HG02885 (cell line): ENCODE results near the gene BTG3.

Source experiments
- ATAC-seq: cut with Tn5 transposase; IDR thresholded peaks from one replicate; pipeline ENCODE4 v1.9.1; 2021; ENCODE audit warnings: mild to moderate bottlenecking; ENCODE audit not compliant: unreplicated experiment, poor library complexity

BTG3 gene

DNA sequence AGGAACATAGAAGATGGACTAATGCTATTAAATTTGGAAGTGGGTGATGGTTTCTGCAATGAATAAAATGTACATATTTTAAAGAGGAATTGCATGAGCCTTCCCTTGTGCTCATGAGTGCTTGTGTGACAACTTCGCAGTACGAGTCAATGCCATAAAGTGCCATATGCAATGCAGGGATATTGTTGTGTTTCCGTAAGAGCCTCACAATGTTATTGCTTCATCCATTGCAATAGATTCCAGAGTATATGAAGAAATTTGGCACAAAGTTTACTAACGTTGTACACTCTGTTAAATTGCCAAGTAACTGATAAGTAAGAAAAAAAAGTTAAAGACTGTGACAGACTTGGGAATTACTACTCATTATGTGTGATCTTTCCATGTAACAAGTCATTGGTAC lies 22.3 kb downstream of the BTG3 start:
- no peak for ATAC-seq

DNA sequence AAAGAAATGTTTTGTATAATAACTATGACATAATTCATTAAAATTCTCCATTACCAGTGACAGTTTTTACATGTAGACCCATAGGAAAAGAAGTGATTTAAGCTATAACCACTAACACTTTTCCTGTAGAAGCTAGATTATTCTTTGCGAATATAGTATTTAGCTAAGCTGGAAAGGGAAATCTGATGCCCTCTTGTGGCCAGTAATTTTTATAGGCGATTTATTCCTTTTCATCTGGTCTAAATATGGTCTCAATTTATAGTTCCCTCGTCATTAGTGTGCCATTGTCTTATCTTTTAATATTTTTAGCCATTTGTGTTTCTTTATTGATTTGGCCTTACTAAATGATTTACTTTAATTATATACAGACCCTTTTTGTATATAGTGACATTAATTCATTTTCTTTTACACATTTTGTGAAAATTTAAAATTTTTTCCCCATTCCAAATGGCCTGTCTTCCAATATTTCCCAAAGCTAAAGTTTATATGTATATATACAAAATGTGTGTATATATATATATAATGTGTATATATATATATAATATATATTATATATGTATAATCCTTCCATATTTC lies 26.7 kb downstream of the BTG3 start:
- peak; percentile 64 for ATAC-seq

DNA sequence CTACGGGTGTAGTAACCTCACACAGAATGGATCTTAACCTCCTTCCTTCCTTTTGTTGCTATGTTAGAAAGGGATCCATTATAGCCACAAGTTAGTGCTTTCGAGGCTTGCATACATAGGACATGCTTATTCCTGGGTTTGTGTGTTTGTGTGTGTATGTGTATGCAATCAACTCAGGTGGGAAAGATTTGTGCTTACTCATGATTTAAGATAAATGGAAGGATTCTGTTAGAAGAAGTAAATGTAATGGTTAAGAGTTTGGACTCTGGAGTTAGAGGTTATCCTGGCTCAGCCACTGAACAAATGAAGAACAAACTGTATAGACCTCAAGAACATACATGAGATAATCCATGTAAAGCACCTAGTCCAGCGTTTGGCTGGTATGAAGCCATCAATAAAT lies 28.8 kb downstream of the BTG3 start:
- ATAC-seq: no peak

DNA sequence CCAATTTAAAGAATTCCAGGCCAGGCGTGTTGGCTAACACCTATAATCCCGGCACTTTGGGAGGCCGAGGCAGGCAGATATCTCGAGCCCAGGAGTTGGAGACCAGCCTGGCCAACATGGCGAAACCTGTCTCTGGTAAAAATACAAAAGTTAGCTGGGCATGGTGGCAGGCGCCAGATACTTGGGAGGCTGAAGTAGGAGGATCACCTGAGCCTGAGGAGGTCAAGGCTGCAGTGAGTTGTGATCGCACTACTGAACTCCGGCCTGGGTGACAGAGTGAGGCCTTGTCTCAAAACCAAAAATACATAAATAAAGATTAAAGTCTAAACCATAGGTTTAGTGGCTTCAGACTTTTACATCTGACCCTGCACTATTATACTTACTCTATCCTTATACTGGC lies 32.4 kb downstream of the BTG3 start:
- ATAC-seq: no peak

GRCh38 chr21:17578876-17579275 lies 33.8 kb downstream of the BTG3 start:
- ATAC-seq: no peak

DNA sequence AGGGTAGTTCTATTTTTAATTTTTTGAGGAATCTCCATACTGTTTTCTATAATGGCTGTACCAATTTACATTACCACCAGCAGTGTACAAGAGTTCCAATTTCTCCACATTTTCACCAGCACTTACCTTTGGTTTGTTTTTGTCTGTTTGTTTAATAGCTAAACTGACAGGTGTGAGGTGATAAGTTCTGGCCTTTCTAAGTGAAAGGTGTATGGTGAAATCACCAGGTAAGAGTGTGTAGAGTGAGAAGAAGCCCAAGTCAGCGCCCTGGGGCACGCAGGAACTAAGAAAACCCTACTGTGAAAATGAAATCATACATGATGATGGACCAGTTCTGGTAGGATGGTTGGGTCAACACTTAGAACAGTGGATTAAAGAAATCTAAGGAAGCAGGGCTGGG lies 34.5 kb downstream of the BTG3 start:
- no peak for ATAC-seq

DNA sequence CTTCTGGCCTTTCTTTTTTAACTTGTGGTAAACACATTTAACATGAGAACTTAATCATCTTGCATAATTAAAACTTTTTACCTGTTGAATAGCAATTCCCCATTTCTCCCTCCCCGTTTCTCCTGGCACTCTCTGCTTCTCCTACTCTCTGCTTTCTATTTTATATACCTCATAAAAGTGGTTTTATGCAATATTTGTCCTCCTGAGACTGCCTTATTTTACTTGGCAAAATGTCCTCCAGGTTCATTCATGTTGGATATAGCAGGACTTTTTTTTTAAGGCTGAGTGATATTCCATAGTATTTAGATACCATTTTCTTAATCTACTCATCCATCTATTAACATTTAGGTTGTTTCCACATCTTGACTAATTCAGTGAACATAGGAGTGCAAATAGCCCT lies 35.0 kb downstream of the BTG3 start:
- no peak for ATAC-seq

DNA sequence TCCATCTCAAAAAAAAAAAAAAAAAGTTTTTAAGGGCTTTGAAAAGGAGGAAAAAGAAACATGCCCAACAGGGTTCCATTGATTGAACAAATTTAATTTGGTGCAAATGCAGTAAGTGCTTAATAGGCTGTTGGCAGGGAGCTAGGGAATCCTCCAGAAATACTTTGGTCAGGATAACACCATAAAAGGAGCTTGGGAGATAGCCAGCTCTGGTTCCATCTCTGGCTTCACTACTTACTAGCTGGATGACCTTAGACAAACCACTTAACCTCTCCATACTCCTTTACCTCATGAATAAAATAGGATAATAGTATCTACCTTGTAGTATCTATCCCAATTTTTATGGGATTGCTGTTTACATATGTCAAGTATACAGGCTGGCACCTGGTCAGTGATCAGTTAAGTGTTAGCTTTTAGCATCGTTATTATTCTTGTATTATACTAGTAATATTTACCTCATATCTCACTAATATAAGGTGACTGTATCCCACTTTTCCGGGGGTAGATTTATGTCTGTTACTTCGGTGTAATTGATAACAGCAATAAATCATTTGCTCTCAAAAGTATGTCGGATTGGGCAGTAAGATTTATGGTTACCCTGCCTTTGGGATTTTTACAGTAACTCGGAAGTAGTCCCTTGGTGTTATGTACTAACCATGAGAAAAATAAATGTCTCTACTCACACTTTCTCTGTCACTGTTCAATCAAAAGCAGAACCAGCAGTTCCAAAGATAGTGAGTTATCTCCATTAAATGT lies 36.4 kb downstream of the BTG3 start:
- ATAC-seq: no peak

DNA sequence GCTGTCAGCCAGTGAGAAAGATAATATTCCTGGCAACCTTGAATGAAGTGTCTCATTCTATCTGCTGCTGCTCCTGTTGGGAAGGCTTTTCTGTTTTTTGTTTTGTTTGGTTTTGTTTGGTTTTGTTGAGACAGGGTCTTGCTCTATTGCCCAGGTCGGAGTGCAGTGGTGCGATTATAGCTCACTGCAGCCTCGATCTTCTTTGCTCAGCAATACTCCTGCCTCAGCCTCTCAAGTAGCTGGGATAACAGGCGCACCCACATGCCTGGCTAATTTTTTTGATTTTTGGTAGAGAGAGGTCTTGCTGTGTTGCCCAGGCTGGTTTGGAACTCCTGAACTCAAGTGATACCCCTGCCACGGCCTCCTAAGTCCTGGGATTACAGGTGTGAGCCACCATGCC lies 37.6 kb downstream of the BTG3 start:
- no peak for ATAC-seq

DNA sequence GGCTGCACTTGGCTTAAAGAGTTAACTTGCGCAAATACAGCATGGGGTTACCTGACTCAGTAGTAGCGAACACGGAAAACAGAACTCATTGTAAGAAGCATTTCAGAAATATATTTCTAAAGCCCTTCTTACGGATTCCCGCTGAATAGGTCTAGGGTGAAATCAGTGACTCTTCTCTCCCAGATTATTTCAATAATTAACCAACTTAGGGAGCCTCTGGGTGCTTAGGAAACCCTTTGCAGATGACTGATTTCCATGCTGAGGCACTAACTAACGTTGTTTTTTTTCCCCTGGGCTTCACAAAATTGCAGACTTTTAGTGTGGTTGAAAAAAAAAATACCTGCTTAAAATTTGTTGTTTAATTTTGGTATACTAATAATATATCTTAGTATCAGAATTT lies 40.3 kb downstream of the BTG3 start:
- no peak for ATAC-seq

DNA sequence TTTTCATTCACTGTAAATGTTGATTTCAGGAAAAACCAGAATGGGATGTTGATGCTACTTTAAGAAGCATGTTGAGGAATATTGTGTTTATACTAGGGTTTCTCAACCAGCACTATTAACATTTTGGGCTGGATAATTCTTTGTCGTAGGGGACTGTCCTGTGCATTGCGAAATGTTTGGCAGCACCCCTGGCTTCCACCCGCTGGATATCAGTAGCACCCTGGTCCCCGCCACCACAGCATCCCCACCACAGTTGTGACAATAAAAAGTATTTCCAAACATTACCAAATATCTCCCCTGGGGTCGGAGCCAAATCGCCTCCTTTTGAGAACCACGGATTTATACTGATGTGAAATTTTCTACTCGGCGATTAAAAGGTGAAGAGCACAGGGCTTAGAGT lies 41.9 kb downstream of the BTG3 start:
- ATAC-seq: no peak

GRCh38 chr21:17560377-17561025 lies 52.2 kb downstream of the BTG3 start:
- ATAC-seq: no peak

GRCh38 chr21:17554679-17555465 lies 57.8 kb downstream of the BTG3 start:
- ATAC-seq: no peak

DNA sequence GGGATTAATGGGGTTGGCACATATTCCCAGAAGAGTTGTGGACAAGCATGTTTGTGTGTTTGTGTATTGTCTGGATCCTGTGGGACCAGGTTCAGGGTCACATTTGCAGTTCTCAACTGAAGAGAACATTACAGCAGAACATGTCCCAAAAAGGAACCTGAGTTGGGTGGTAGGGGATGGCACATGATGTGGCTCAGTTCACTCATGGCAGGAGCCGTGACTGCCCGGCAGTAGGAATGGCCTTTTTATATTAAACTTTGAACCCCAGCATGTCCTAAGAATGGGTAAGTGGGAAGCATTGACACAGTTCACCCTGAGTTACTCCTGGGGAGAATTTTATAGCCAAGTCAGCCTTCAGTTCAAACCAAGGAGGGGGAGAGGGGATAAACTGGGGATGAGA lies 58.6 kb downstream of the BTG3 start:
- no peak for ATAC-seq

GRCh38 chr21:17552410-17552809 lies 60.3 kb downstream of the BTG3 start:
- no peak for ATAC-seq

DNA sequence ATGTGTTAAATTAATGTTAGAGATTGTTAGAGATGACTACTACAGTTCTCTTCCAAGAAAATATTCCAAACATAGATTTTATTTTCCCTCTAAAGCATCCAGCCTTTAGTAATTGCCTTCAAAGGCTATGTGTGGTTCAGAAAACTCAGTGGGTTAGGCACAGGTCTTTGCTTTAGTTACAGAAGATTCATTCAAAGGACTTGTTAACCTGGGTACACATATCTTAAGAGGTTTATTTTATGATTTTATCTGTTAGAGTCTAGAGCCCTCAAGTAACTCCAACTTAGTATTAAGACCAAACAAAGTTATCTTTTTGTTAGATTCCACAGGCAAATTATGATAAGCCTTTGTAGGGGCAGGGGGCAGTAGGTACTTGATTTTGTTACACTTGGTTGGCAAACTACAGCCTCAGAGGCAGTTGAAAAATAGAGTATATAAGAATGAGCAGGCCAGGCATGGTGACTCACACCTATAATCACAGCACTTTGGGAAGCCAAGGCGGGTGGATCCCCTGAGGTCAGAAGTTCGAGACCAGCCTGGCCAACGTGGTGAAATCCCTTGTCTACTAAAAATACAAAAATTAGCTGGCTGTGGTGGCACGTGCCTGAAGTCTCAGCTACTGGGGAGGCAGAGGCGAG lies 61.9 kb downstream of the BTG3 start:
- no peak for ATAC-seq

GRCh38 chr21:17548262-17548661 lies 64.4 kb downstream of the BTG3 start:
- no peak for ATAC-seq

GRCh38 chr21:17545007-17545406 lies 67.7 kb downstream of the BTG3 start:
- no peak for ATAC-seq
